NCI-H82 treated with DMSO at 0.1 percent for 48 hours (cell line): ENCODE data around the gene RLN3.
"Not testable (repeated sequence)": the region's sequence is repeated elsewhere in the genome, so short reads cannot be mapped to it uniquely, and the experiment has no call there.

Experiments used
- DNase-seq: peaks from one replicate; lab custom pipeline; 2025; ENCODE audit not compliant: unreplicated experiment; lab: John Stamatoyannopoulos, UW

Gene RLN3

DNA sequence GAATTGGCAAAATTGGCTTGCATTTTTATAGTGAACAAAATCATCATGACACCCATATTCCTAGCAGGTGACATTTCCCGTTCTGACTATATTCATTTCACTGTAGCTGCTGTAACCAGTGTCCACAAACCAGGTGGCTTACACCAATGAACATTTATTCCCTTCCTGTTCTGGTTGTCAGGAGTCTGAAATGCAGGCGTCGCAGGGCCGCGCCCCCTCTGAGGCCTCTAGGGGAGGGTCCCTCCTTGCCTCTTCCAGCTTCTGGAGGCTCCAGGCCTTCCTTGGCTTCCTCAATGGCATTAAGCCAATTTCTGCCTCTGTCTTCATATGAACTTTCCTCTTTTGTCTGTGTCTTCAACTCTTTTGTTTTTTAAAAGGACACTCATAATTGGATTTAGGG lies 6.5 kb upstream of the RLN3 start:
- peak; percentile 50 for DNase-seq

DNA sequence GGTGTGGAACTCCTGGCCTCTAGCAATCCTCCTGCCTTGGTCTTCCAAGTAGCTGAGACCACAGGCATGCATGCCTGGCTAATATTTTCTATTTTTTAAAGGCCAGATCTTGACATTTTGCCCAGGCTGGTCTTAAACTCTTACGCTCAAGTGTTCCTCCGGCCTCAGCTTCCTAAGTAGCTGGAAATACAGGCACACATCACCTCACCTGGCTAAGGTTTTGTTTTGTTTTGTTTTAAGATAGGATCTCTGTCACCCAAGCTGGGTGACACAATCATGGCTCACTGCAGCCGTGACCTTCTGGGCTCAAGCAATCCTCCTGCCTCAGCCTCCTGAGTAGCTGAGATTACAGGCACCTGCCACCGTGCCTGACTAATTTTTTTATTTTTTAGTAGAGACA lies 5.5 kb upstream of the RLN3 start:
- DNase-seq, result no peak

DNA sequence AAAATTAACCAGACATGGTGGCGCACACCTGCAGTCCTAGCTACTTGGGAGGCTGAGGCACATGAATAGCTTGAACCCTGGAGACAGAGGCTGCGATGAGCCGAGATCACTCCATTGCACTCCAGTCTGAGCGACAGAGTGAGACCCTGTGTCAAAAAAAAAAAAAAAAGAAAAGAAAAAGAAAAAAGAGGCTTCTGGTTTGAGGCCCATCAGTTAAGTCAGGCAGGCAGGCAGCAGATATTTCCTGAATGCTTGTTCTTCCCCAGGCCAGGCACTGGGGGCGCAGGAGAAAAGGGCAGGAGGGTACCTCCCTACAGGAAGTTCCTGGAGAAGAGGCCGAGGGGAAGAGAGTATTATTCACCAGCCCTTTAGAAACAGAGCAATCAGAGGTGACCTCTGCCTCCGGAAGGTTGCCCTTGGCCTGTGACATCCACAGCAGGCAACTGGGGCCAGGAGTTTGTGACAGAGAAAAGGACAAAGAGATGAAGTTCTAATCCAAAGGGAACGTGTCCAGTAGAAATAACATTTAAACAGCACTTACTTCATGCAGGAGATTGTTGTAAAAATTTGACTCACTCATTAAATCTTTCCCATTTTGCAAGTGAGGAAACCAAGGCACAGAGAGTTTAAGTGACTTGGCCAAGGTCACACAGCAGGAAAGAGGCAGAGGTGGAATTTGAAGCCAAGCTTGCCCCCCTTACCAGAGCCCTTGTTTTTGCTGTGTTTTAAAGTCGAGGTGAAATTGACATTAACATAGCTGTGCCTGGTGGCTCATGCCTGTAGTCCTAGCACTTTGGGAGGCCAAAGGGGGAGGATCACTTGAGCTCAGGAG lies 4.3 kb upstream of the RLN3 start:
- DNase-seq, result peak; percentile 29

GRCh38 chr19:14026652-14027192 lies 1.2 kb upstream of the RLN3 start:
- not testable (repeated sequence) for DNase-seq

DNA sequence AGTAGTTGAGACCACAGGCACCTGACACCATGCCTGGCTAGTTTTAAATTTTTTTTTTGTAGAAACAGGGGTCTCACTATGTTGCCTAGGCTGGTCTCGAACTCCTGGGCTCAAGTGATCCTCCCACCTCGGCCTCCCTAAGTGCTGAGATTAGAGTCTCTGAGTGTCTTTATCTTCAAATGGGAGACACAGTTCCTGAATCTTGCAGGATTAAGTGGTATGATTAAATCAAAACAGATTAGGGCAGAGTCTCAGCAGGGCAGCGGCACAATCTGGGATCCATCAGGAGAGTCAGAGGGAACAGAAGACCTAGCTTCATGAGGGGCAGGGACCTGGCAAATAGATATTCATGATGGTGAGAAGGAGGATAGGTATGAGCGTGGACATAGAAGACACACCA lies 953 bp downstream of the RLN3 start:
- DNase-seq, result peak; percentile 37

- DNase-seq, result no peak
Observed at GRCh38 chr19:14030997-14031718, 3.2 kb downstream of the RLN3 start.

DNA sequence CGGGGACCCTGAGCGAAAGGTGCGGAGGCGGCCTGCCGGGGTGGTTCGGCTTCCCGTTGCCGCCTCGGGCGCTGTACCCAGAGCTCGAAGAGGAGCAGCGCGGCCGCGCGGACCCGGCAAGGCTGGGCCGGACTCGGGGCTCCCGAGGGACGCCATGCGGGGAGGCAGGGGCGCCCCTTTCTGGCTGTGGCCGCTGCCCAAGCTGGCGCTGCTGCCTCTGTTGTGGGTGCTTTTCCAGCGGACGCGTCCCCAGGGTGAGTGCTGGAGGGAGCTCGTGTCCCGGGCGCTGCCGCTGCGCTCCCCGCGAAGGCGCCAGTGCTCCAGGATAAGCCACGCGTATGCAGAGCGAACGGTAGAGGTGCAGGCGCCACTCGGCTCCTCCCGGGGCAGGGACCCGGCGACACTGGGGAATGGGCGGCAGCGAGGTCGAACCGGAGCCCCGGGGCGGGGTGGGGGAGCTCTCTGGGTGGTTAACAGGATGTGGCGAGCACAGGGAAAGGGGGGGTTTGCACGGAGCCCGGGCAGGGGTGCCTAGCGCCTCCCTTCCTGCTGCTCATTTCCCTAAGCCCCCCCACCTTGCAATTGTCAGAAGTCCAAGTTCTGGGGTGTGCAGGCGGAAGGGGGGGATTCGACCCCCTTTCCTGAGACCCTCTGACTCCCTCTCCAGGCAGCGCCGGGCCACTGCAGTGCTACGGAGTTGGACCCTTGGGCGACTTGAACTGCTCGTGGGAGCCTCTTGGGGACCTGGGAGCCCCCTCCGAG lies 4.0 kb downstream of the RLN3 start, which contains the start of gene IL27RA:
Gene IL27RA, plus strand, starts transcription at position 44 of the 762 bp plus-strand sequence. Its CDS starts 111 bp downstream, at position 155.
- DNase-seq, result peak; percentile 29

DNA sequence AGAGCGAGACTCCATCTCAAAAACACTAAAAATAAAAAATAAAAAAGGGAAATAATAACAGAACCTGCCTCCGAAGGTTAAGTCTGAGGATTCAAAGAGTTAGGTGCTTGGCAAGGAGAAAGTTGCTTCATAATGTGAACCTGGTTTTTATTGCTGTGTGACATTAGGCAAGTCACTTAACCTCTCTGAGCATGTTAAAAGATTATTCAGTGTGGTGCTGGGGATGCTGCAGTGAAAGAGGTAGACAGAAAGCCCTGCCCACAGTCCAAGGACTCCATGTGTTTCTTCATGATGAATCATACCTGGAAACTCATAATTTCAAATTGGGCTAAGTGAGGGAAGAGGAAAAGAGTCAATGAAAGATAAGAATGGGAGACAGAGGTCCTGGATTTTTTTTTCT lies 6.0 kb downstream of the RLN3 start:
- DNase-seq, result no peak

GRCh38 chr19:14035159-14035558 lies 7.2 kb downstream of the RLN3 start:
- DNase-seq, result not testable (repeated sequence)

GRCh38 chr19:14035706-14036105 lies 7.8 kb downstream of the RLN3 start:
- DNase-seq, result no peak

DNA sequence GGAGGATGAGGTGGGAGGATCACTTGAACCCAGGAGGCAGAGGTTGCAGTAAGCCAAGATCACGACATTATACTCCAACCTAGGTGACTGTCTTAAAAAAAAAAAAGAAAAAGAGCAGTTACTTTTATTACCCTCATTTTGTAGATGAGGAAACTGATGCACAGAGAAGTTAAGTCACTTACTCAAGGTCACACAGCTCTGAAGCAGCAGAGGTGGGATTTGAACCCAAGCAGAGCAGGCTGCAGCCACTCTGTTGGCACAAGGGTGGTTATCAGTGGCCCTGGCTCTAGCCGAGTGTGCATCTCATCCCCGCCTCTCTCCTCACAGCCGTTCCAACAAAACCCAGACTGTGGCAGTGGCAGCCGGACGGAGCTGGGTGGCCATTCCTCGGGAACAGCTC lies 11.2 kb downstream of the RLN3 start:
- no peak for DNase-seq

DNA sequence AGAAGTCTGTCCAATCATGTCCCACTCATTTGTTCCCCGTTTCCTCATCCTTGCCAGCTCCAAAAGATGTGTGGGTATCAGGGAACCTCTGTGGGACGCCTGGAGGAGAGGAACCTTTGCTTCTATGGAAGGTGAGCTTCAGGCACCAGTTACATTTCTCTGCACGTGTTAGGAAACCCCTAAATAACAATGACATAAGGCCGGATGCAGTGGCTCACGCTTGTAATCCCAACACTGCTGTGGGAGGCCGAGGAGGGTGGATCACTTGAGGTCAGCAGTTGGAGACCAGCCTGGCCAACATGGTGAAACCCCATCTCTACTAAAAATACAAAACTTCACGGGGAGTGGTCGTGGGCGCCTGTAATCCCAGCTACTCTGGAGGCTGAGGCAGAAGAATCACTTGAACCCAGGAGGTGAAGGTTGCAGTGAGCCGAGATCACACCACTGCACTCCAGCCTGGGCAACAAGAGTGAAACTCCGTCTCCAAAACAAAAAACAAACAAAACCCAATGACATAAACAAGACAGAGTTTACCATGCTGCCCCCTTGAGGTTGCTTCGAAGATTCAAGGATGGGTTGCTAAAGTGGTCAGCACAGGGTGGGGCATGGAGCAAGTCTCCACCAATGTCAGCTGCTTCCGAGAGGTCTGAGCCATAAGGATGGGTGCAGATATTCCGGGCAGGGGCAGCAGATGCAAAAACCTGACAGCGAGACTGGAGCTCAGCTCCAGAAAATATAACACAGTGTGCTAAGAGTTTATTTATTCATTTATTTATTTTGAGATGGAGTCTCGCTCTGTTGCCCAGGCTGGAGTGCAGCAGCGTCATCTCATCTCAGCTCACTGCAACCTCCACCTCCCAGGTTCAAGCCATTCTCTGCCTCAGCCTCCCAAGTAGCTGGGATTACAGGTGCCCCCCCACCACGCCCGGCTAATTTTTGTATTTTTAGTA lies 15.0 kb downstream of the RLN3 start:
- DNase-seq, result peak; percentile 46

GRCh38 chr19:14047866-14048265 lies 19.9 kb downstream of the RLN3 start:
- DNase-seq, result not testable (repeated sequence)

DNA sequence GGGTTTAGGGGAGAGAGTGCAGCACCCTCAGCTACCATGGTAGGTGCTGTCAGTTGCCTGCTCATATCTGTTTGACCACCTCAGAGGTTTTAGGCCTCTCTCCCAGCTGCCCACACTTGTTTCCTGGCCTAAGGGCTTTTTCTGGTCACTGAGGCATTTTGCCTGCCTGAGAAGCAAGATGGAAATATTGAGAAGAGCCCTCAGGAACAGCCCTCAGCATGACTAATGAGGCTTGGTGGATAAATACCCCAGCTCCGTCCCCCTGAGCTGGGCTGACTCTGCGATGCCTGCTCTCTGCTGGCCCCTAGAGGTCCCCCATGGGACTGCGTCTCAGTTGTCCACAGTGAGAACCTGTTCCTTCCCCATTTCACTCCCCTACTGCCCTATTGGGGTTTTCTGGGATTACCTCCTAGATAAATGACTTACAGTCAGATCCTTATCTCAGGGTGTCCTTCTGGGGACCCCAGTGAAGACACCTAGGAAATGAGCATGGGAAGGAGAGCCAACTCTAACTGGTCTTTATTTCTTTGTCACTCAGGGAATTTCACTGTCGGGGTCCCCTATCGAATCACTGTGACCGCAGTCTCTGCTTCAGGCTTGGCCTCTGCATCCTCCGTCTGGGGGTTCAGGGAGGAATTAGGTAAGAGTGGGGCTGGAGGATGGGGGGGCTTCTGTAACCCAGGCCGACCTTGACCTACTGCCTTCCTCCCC lies 20.6 kb downstream of the RLN3 start:
- no peak for DNase-seq

DNA sequence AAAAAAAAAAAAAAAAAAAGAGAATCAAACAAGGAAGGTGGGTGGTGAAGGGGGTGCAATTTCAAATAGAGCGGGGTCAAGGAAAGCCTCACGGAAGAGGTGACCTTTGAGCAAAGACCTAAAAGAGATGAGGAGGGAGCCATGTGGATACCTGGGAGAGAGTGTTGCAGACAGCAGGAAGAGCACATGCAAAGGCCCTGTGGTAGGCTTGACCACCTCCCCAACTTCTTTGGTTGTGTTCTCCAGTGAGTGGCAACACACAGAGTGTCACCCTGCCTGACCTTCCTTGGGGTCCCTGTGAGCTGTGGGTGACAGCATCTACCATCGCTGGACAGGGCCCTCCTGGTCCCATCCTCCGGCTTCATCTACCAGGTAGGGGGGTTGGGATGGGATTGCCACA lies 22.6 kb downstream of the RLN3 start:
- no peak for DNase-seq

DNA sequence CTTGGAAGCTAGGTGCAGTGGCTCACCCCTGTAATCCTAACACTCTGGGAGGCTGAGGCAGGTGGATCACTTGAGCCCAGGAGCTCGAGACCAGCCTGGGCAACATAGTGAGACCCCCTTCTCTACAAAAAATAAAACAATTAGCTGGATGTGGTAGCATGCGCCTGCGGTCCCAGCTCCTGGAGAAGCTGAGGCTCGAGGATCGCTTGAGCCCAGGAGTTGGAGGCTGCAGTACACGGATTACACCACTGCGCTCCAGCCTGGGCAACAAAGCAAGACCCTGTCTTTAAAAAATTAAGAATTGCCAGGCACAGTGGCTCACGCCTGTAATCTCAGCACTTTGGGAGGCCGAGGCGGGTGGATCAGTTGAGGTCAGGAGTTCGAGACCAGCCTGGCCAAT lies 23.0 kb downstream of the RLN3 start:
- DNase-seq, result not testable (repeated sequence)

- DNase-seq, result no peak
Observed at GRCh38 chr19:14051980-14052379, 24.0 kb downstream of the RLN3 start.

GRCh38 chr19:14052470-14052869 lies 24.5 kb downstream of the RLN3 start:
- DNase-seq, result no peak

DNA sequence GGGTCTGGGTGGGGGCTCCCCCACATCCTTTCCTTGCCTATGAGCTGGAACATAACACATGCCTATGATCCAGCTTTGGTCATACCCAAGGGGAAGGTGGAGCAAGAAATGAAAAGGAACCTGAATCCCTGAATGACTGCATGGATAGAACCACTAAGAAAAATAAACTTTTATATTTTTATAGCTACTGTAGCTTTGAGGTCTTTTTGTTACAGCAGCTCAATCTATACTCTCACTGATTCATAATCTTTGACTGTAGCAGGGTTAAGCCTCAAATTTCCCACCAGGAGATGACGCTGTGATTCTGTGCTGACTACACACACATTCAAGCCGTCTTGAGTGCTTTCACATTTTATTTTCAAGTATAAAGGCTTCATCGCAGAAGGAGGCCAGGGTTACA lies 25.1 kb downstream of the RLN3 start:
- no peak for DNase-seq

GRCh38 chr19:14053500-14053899 lies 25.6 kb downstream of the RLN3 start:
- no peak for DNase-seq
